GM21447 (cell line): ENCODE results near the gene IQCH.
"Not testable (repeated sequence)": the region's sequence is repeated elsewhere in the genome, so short reads cannot be mapped to it uniquely, and the experiment has no call there.

ENCODE experiments used
- ATAC-seq: cut with Tn5 transposase; IDR thresholded peaks from one replicate; pipeline ENCODE4 v1.9.1; 2021; ENCODE audit not compliant: unreplicated experiment

The IQCH gene

DNA sequence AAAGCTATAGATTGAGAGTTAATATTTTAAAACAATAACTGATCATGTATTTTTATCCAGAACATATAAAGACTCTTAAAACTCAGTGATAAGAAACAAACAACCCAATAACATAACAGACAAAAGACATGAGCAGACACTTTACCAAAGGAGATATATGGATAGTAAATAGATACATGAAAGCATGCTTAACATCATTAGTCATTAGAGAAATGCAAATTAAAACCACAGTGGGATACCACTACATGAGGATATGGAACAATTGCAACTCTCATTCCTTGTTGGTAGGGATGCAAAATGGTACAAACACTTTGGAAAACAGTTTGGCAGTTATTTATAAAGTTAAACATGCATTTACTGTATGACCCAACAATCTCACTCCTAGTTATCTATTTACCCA lies 95.0 kb downstream of the IQCH start:
- no peak for ATAC-seq

DNA sequence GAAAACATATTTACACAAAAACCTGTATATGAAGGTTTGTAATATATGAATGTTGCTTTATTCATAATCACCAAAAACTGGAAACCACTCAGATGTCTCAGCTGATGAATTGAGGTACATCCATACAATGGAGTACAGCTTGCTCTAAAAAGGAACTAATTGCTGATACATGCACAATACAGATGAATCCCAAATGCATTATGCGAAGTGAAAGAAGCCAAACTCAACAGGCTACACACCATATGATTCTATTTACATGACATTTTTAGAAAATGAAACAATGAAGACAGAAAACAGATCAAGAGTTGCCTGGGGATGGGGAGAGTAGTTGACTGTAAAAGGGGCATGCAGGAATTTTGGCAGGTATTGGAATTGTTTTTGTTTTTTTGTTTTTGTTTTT lies 95.5 kb downstream of the IQCH start:
- no peak for ATAC-seq

DNA sequence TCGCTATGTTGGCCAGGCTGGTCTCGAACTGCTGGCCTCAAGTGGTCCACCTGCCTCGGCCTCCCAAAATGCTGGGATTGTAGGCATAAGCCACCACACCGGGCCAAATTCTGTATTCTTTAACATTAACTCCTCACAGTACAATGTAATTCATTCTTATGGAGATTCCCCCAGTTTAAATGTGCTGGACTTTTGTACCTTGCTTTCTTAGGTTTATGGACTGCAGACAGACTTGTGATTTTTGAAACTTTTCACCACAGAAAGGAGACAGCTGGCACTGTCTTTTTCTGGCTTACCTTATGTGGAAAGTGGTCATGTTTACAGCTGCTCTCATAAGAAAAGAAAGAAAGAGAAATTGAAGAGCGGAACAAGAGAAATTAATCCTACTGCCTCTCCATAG lies 103.8 kb downstream of the IQCH start:
- ATAC-seq, result no peak

DNA sequence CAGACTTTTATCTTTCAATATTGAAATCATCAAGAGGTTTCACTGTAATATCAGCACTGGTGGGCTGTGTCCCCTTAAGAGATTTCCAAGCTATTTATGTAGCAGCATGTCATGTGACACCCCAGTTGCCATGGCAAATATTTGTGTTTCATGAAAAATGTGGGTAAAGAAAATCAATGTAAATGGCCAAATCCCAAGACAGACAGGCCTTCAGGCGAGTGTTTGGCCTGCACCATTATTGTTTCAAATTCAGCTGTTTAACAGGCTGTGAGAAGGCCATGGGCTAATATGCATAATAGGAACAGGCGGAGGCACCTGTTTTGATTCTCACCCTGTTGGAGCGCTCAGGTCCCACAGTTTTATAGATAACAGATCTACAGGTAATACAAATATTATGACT lies 104.2 kb downstream of the IQCH start:
- no peak for ATAC-seq

DNA sequence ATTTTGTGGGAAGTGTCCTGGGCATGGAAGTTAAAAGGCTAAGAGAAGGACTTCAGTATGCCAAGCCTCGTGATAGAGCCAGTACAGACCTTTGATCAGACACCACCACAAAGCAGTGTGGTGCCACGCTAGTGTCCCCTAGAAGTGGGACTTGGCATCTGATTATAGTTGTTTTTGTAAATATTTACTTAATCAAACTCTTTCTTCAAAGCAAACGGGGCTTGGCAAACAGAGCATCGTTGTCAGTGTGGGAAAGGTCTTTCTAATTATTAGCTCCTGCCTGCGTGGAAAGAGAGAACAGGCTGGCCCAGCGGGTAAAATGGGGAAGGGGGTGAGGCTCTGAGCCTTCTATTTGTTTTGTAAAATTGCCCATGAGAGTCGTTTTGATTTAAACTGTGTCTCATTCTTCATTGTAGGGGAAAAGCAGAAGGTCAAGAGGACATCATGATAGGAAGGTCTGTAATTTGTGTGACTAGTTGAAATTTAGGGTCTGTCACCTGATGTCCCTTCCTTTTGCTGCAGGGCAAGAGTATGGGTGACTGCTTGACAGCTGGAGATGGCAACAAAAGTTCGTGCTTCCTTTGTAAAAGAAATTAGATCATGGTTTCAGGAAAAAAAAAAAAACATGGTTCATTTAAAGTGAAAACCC lies 105.0 kb downstream of the IQCH start:
- ATAC-seq, result no peak

DNA sequence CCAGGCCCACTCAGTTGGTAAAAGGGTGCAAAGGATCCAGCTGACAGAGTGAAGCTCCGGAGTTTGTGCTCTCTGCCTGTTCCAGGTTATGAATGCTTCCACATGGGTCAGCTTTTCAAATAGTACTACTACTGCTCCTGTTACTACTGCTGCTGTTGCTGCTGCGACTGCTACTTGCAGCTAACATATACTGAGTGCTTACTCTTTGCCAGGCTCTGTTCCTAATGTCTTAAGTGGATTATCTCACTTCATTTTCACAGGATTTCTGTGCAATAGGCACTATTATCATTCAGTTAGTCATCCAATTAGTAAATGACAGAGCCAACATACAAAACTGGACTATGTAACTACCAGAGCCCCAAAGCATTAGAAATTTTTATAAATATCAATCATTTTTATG lies 106.5 kb downstream of the IQCH start:
- ATAC-seq, result no peak

DNA sequence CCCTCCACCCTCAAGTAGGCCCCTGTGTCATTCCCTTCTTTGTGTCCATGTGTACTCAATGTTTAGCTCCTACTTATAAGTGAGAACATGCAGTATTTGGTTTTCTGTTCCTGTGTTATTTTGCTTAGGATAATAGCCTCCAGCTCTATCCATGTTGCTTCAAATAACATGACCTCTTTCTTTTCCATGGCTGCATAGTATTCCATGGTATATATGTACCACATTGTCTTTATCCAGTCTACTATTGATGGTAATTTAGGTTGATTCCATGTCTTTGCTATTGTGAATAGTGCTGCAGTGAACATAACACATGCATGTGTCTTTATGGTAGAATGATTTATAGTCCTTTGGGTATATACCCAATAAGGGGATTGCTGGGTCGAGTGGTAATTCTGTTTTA lies 109.1 kb downstream of the IQCH start:
- ATAC-seq, result not testable (repeated sequence)

DNA sequence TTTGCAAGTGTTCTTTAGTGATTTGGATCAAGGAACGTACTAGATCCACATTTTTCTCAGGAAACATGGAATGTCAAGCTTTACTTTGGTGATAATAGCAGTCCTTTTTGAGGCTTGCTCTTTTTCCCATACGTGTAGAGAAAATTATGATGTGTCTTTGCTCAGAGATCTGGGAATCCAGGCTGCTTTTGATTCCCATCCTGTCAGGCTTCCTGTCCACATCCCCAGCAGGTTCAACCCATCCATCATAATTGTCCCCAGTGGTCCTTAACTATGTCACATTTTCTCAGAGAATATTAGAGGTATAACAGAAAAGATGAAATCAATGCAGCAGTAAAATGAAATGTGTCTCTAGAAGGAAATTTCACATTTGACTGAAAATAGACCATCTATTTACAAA lies 111.4 kb downstream of the IQCH start:
- ATAC-seq, result no peak

DNA sequence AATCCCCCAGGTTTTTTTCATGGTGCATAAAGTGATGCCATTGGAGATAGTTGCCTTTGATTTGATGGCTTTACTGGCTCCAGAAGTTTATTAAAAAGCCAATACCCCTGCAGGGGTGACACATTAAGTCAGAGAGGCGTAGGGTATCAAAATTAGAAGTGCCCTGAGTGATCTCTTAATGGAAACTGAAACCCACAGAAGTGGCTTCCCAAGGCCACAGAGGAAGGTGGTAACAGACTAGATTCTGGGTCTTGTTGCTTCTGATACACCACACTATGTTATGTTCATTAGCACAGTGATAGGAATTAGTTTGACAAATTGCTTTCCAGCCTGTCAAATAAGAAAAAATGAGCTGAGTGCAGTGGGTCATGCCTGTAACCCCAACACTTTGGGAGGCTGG lies 112.3 kb downstream of the IQCH start:
- ATAC-seq, result no peak

DNA sequence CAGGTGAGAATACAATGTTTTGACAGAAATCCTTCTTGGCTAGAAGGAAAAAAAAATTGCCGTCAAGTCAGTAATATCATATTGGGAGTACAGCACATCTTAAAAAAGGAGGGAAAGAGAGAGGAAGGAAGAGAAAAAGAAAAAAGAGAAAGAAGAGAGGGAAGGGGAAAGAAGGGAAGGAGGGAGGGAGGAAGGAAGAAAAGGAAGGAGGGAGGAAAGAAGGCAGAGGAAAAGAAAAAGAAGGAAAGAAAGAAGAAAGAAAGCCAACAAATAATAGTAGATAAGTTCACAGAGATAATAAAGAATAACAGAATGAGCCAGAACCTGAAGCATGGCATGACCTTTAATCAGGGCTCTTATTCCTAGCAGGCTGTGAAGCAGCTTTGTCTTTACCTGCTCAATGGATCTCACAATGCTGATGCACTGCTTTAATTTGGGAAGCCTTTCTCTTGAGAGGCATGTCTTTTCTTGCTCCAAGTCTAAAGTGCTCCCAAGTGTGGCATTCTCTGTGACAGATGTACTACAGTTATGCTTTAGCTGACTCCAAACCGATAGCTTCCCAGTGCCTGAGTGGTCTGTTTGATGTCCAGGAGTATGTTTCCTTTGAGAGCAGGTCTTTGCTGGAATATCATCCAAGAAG lies 114.9 kb downstream of the IQCH start:
- ATAC-seq, result no peak

DNA sequence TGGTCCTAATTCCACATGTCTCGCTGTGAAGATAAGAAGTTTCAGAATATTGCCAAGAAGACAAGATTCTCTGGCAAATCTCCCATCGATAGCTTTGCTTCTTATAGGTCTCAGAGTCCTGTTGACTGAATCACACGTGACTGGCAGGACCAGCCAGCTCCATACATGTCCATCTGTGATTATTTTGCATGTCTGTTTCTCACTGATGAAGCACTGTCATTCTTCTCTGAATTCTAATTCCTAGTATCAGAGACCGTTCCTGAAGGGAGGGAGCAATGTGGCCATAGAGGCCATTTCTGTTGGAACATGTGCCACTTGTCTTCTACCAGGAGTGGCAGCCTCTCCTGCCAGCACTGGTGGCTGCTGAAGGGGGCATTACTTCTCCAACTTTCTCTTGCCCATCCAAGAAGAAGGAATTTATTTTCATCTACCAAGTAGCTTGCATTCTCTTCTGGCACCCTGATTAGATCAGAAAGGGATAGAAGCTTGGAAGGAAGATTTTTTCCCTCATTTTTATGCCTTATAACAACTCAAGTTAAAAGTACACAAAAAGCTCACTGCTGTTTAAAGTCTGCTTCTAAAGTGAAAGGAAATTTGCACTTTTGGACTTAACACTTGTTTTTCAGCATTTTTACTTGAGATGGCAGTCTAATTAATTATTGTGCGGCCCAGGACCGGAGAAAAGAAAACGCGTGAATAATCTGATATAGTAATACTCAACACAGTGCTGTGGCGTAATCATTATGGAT lies 115.8 kb downstream of the IQCH start:
- no peak for ATAC-seq

DNA sequence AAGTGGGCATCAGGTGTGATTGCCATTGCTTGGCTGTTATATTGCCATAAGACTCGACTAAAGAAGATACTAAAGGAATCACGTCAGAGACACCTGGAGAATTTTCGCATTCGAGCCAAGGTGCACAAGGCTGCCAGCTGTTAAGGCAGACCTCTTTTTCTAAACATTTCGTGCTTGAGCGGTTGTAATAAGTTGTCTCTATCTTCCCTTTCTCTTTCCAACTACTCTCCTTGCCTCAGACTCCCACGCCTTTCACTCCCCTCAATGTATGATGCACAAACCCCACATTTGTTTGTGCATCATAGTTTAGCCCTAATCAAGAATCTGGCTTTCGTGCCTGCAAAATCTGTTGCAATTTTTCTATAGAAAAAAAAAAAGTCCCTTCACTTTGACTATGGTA lies 118.0 kb downstream of the IQCH start:
- ATAC-seq, result no peak

DNA sequence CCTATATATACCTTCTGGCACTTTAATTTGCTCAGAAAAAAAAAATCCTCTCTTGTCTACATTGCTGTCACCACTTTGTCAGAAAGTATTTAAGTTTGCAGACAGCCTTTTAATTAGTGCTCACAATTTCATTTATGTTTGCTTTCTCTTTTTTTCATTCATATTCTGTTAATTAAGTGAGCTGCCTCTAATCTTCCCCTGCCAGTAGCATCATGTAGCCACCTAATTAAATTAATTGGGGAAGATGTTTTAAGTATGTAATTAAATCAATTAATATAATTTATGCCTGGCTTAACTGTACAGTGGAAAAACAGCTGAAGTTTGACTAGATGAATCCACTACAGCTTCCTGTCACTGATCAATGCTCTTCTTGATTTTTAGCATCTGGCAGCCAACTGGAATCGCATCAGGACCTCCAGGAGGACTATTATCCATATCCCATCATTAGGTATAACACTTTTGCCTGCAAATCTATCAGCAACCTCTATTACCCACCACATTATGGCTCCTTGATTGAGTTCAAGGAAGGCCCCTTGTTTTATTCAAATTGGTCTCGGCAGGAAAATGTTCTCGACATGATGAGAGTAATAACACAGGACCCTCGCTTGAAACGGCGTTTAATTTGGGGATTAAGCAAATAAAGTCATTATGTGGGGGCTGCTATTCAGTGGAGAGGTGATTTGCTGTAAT lies 118.5 kb downstream of the IQCH start:
- no peak for ATAC-seq

DNA sequence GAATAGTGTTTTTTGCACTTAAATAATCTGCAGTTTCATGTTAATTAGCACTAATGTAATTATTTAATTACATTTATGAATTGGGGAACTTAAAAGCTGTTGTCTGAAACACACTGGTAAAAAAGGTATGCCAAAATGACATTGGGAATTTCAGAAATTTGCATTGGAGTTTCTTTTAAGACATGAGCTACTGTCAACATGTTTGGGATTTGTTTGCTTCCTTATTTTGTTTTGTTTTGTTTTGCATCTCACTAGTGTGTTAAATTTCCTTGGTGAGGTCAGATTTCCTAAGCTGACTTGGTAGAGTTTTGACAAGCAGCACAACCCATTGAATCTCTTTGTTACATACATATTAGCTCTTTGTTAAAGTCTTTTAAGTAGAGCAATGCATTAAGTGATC lies 119.4 kb downstream of the IQCH start:
- no peak for ATAC-seq

DNA sequence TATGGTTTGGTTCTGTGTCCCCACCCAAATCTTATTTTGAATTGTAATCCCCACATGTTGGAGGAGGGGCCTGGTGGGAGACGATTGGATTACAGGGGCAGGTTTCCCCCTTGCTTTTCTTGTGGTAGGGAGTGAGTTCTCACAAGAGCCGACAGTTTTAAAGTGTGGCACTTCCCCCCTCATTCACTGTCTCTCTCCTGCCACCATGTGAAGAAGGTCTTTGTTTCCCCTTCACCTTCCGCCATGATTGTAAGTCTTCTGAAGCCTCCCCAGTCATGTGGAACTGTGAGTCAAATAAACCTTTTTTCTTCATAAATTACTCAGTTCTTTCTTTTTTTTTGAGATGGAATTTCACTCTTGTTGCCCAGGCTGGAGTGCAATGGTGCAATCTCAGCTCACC lies 124.9 kb downstream of the IQCH start:
- no peak for ATAC-seq

DNA sequence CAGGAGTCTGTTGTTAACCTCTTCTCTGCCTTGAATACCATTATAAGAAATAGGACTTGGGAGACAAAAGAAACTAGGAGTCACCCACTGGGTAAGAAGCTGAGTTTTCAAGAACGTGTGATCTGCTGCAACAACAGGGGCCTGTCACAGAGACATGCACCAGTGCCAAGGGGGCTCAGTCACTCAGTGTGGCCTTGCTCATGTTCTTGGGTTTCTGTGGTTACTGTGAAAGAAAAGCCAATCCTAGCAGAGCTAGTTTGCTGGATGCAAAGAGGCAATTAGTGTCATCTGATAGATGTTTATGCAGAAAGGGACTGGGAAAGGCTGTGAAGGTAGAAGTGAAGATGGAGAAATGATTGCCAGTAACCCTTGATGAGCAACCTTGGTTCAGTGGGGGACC lies 126.3 kb downstream of the IQCH start:
- no peak for ATAC-seq

DNA sequence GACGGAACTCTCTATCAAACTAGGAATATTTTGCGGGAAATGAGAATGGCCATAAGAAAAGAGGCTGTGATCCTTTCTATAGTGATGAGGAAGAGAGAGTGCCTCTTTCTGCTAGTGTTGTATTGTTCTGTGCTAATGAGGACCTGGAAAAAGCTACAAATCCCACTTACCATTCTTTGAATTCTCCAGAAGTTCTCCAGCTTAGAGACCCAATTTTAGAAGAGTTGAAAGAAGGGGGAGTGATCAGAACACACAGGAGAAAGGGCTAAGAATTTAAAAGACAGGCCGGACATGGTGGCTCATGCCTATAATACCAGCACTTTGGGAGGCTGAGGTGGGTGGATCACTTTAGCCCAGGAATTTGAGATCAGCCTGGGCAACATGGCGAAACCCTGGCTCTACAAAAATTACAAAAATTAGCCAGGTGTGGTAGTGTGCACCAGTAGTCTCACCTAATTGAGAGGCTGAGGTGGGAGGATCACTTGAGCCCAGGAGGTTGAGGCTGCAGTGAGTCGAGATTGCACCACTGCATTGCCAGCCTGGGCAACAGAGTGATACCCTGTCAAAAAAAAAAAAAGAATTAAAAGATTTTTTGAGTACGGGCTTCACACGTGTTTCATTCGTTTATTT lies 126.9 kb downstream of the IQCH start:
- no peak for ATAC-seq

DNA sequence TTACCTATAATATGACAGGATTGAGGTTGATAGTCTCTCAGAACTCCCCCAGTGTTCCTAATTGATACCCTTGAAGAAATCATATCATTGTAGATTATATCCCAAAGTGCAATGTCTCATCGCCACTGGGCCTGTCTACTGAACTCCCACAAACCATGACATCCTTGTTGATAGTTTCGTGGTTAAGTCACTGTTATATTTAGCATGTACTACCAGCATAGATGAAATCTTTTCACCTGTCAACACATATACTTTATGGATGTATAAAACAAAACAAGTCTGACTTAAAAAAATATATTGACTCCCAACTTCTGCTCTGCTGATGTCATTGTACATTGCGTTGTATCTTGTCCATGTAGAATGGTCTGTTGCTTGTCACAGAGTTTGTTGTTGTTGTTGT lies 128.1 kb downstream of the IQCH start:
- ATAC-seq, result no peak

DNA sequence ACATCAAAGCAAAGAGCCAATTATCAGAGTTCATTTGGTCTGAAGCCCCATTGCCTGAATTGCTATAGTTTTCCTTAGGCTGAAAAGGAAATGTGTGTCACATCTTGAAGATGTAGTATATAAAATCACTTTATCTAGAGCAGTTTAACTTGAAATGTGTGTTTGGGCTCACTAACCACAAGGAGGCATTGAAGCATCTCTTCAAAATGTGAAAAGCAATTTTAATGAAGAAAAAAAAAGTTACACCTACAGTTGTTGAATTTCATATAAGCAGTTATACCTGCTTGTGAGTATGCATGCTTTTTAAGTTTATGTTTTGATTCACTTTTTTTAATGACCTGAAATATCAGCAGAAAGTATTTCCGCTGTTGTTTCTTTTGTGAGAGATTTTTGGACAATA lies 129.3 kb downstream of the IQCH start:
- no peak for ATAC-seq

DNA sequence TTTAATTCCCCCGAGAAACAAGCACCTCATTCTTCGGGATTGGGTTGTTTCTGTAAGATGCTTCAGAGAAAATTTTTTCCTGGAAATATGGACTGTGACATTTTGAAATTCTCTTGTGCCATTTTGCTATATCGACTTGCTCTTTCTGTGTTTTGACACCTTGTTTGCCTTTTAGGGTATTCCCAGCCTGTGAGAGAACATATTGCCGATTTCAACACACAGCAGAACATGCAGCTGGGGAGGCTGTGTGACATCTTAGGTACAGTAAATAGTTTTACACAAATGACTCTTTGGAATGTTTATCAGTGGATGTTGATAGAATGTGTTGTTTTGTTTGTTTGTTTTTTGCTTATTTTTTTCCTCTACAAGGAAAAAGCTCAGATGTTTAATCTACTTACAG lies 130.2 kb downstream of the IQCH start:
- ATAC-seq, result no peak

DNA sequence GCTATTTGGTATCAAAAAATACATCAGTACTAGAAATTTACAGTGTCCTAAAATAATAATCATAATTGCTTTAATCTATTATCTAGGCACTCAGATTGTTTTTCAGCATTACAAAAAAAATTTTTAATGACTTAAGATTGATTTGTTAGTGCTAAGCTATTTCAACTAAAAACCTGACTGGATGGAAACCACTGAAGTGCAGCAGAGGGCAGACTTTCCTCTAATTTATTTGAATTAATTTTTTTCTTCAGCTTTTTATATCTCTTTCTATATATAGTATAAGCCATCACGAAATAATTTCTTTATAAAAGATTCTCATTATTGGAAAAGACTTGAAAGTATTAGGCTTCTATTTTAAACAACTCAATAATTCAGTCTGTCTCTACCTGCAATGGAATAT lies 131.4 kb downstream of the IQCH start:
- ATAC-seq, result no peak
